GM23338 (cell line): ENCODE measurements around the gene TSHZ2. TPM values are rescaled to one million over a fixed set of nuclear protein-coding genes. Genes with fewer than 3 reads are reported as not detected.

Experiments
- ATAC-seq: fragments of 200-7000 bp; cut with Tn5 transposase; 3 replicates; pipeline ENCODE4 v1.9.1; 2020
- DNase-seq: peaks from one replicate; pipeline ENCODE4 v3.0.0-alpha.2; 2015; ENCODE audit warnings: low spot score
- H2AFZ ChIP-seq: fragments of 200-600 bp; sonication (generic); 2 replicates; pipeline ENCODE4 v1.8.0; 2016; ENCODE audit warnings: antibody characterized with exemption, mild to moderate bottlenecking, moderate library complexity
- H3F3A ChIP-seq: fragments of 200-600 bp; sonication (generic); replicated peaks from 2 replicates; pipeline ENCODE4 v1.8.0; 2017; ENCODE audit warnings: antibody characterized with exemption, mixed run types, low read depth
- H3K27ac ChIP-seq: fragments of 200-600 bp; sonication (generic); 2 replicates; pipeline ENCODE4 v1.6.1; 2016; ENCODE audit warnings: low read depth
- H3K27me3 ChIP-seq: fragments of 200-600 bp; sonication (generic); 2 replicates; pipeline ENCODE4 v1.8.0; 2016; ENCODE audit warnings: mild to moderate bottlenecking, mixed run types, moderate library complexity; ENCODE audit not compliant: insufficient read depth
- H3K36me3 ChIP-seq: fragments of 200-600 bp; sonication (generic); 2 replicates; pipeline ENCODE4 v1.8.0; 2016; ENCODE audit warnings: mild to moderate bottlenecking; ENCODE audit not compliant: insufficient read depth
- H3K4me1 ChIP-seq: fragments of 200-600 bp; sonication (generic); 2 replicates; pipeline ENCODE4 v1.8.0; 2016; ENCODE audit warnings: mild to moderate bottlenecking, moderate library complexity; ENCODE audit not compliant: insufficient read depth
- H3K4me2 ChIP-seq: fragments of 200-600 bp; sonication (generic); 2 replicates; pipeline ENCODE4 v1.7.1; 2017; ENCODE audit warnings: mixed run types
- H3K4me3 ChIP-seq: fragments of 200-600 bp; sonication (generic); 2 replicates; pipeline ENCODE4 v1.6.1; 2016; ENCODE audit warnings: mixed run types
- H3K79me2 ChIP-seq: fragments of 200-600 bp; sonication (generic); replicated peaks from 2 replicates; pipeline ENCODE4 v1.8.0; 2017; ENCODE audit warnings: mild to moderate bottlenecking; ENCODE audit not compliant: insufficient read depth
- H3K9me2 ChIP-seq: fragments of 200-600 bp; sonication (generic); 2 replicates; pipeline ENCODE4 v1.8.0; 2017; ENCODE audit not compliant: insufficient read depth
- H4K20me1 ChIP-seq: fragments of 200-600 bp; sonication (generic); replicated peaks from 2 replicates; pipeline ENCODE4 v1.8.0; 2017; ENCODE audit warnings: mild to moderate bottlenecking; ENCODE audit not compliant: insufficient read depth
- H3K27ac Mint-ChIP-seq: 2 replicates; pipeline ENCODE4 v1.8.0; 2020; ENCODE audit warnings: inconsistent platforms, mild to moderate bottlenecking, moderate library complexity, mixed read lengths
- H3K27me3 Mint-ChIP-seq: 3 replicates; pipeline ENCODE4 v1.8.0; 2022; ENCODE audit warnings: low read depth, mild to moderate bottlenecking, moderate library complexity, mixed read lengths, inconsistent platforms; ENCODE audit not compliant: insufficient read depth, poor library complexity
- H3K36me3 Mint-ChIP-seq: 3 replicates; pipeline ENCODE4 v1.8.0; 2021; ENCODE audit warnings: low read depth, mild to moderate bottlenecking, inconsistent platforms, moderate library complexity, mixed read lengths
- H3K4me1 Mint-ChIP-seq: 3 replicates; pipeline ENCODE4 v1.8.0; 2020; ENCODE audit warnings: mild to moderate bottlenecking, inconsistent platforms, mixed read lengths
- H3K4me3 Mint-ChIP-seq: 3 replicates; pipeline ENCODE4 v1.8.0; 2021; ENCODE audit warnings: moderate library complexity, mild to moderate bottlenecking, inconsistent platforms, mixed read lengths
- H3K9me3 Mint-ChIP-seq: 3 replicates; pipeline ENCODE4 v1.8.0; 2020; ENCODE audit warnings: moderate library complexity, mild to moderate bottlenecking, inconsistent platforms, mixed read lengths
- CREB1 ChIP-seq: fragments of 250-450 bp; sonication (Bioruptor Pico); IDR thresholded peaks from 2 replicates; pipeline ENCODE4 v1.5.0; 2020; ENCODE audit warnings: low read depth, mild to moderate bottlenecking, moderate library complexity
- EZH2 ChIP-seq: fragments of 200-600 bp; sonication (generic); IDR thresholded peaks from one replicate; pipeline ENCODE4 v1.8.0; 2017; ENCODE audit warnings: antibody characterized with exemption, mild to moderate bottlenecking, low read depth; ENCODE audit not compliant: unreplicated experiment
- EZH2phosphoT487 ChIP-seq: fragments of 200-600 bp; sonication (generic); IDR thresholded peaks from one replicate; pipeline ENCODE4 v1.8.1; 2018; ENCODE audit warnings: antibody characterized with exemption; ENCODE audit not compliant: unreplicated experiment
- JUNB ChIP-seq: IDR thresholded peaks from one replicate; pipeline ENCODE4 v1.6.1; 2016; ENCODE audit warnings: antibody characterized with exemption; ENCODE audit not compliant: unreplicated experiment
- NANOG ChIP-seq: IDR thresholded peaks from 2 replicates; pipeline ENCODE4 v1.6.1; 2016; ENCODE audit warnings: antibody characterized with exemption, borderline replicate concordance
- POLR2AphosphoS5 ChIP-seq: IDR thresholded peaks from 2 replicates; pipeline ENCODE4 v1.6.1; 2016; ENCODE audit warnings: antibody characterized with exemption, low read depth
- STAT1 ChIP-seq: IDR thresholded peaks from one replicate; pipeline ENCODE4 v1.6.1; 2016; ENCODE audit warnings: antibody characterized with exemption; ENCODE audit not compliant: unreplicated experiment
- ZNF114 ChIP-seq: fragments of 250-450 bp; sonication (Bioruptor Pico); IDR thresholded peaks from 2 replicates; pipeline ENCODE4 v1.5.0; 2020; ENCODE audit warnings: mild to moderate bottlenecking, moderate library complexity
- polyA plus RNA-seq: library from polyadenylated mRNA; unstranded; fragments of >200 nt; fragmentation: Nextera tagmentation; extraction: Ambion mirVana; gene quantifications from 2 replicates; pipeline ENCODE4 v1.2.1, GENCODE V29; 2016
- total RNA-seq: library from RNA; depleted of rRNA; stranded (reverse); fragments of >200 nt; shearing (Covaris generic); gene quantifications from 2 replicates; pipeline ENCODE4 v1.2.3, GENCODE V29; 2014
- TF ChIP-seq, protein P1 (sequence below): IDR thresholded peaks from 2 replicates; pipeline ENCODE4 v1.6.1; 2016; ENCODE audit warnings: antibody characterized with exemption
- TF ChIP-seq, protein P2 (sequence below): fragments of 250-450 bp; sonication (Bioruptor Pico); IDR thresholded peaks from 2 replicates; pipeline ENCODE4 v1.5.0; 2020; ENCODE audit warnings: mild to moderate bottlenecking, moderate library complexity
- TF ChIP-seq, protein P3 (sequence below), 2 experiments: fragments of 200-600 bp in 1 of 2; sonication (generic) in 1 of 2; conservative IDR thresholded peaks; 2 replicates each; pipeline versions ENCODE4 v1.5.1 to v1.6.1; 2016 to 2017; ENCODE audit warnings: antibody characterized with exemption in 2 of 2, low read depth in 2 of 2, mild to moderate bottlenecking in 2 of 2, moderate library complexity in 1 of 2

TSHZ2 gene
- total and polyA plus RNA-seq, 2 experiments from 2014 or later = 0.49 to 1.3 TPM

- no peak overlapping the region for H3K4me3 Mint-ChIP-seq
- no peaks in the 10 kb centered on the region for H3K27me3 Mint-ChIP-seq
- H3K4me3 ChIP-seq = no peak overlapping the region
- no peaks in the 10 kb centered on the region for H3K4me1 Mint-ChIP-seq
- no peak overlapping the region for H3K27ac Mint-ChIP-seq
- H3K79me2 ChIP-seq = no peaks in the 10 kb centered on the region
- no peaks in the 10 kb centered on the region for H3K36me3 ChIP-seq
- H3F3A ChIP-seq = no peaks in the 10 kb centered on the region
- ATAC-seq (no peak), DNase-seq (no peak)
- no peak overlapping the region for H2AFZ ChIP-seq
- no peak overlapping the region for H3K4me2 ChIP-seq
- H3K27me3 ChIP-seq = no peaks in the 10 kb centered on the region
- H3K4me1 ChIP-seq = no peaks in the 10 kb centered on the region
- peaks cover 19% of the 10 kb centered on the region for H3K9me2 ChIP-seq
- H4K20me1 ChIP-seq = no peaks in the 10 kb centered on the region
- no peaks in the 10 kb centered on the region for H3K36me3 Mint-ChIP-seq
- no peak for TF ChIP-seq JUNB
- TF ChIP-seq ZNF114 (CRISPR knock-in tag) = no peak
- no peak for TF ChIP-seq EZH2
- TF ChIP-seq NANOG = no peak
- no peak for TF ChIP-seq EZH2phosphoT487
- no peak for TF ChIP-seq STAT1
- no peak for TF ChIP-seq CREB1
- no peak for TF ChIP-seq POLR2AphosphoS5
- TF ChIP-seq, protein P1, sequence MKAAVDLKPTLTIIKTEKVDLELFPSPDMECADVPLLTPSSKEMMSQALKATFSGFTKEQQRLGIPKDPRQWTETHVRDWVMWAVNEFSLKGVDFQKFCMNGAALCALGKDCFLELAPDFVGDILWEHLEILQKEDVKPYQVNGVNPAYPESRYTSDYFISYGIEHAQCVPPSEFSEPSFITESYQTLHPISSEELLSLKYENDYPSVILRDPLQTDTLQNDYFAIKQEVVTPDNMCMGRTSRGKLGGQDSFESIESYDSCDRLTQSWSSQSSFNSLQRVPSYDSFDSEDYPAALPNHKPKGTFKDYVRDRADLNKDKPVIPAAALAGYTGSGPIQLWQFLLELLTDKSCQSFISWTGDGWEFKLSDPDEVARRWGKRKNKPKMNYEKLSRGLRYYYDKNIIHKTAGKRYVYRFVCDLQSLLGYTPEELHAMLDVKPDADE = no peak
- no peaks in the 10 kb centered on the region for H3K9me3 Mint-ChIP-seq
- H3K27ac ChIP-seq = no peak overlapping the region
Observed at GRCh38 chr20:52945862-52946522, 26.2 kb upstream of the TSHZ2 start.

GRCh38 chr20:52948491-52948890 is 23.7 kb upstream of the TSHZ2 start:
- no peak overlapping the region for H3K4me3 Mint-ChIP-seq
- H3K9me3 Mint-ChIP-seq = no peaks in the 10 kb centered on the region
- Histone ChIP-seq H3K4me2 (no peak overlapping the region), H3K27ac (no peak overlapping the region), H3K79me2 (no peaks in the 10 kb centered on the region), H2AFZ (no peak overlapping the region), H3K4me1 (no peaks in the 10 kb centered on the region), H3K27me3 (no peaks in the 10 kb centered on the region), H3K36me3 (no peaks in the 10 kb centered on the region), H3K4me3 (no peak overlapping the region), H3K9me2 (peaks cover 24% of the 10 kb centered on the region), H4K20me1 (no peaks in the 10 kb centered on the region), H3F3A (no peaks in the 10 kb centered on the region)
- H3K36me3 Mint-ChIP-seq = no peaks in the 10 kb centered on the region
- no peak overlapping the region for H3K27ac Mint-ChIP-seq
- ATAC-seq (no peak), DNase-seq (no peak)
- no peaks in the 10 kb centered on the region for H3K4me1 Mint-ChIP-seq
- no peaks in the 10 kb centered on the region for H3K27me3 Mint-ChIP-seq
- TF ChIP-seq, protein P2, sequence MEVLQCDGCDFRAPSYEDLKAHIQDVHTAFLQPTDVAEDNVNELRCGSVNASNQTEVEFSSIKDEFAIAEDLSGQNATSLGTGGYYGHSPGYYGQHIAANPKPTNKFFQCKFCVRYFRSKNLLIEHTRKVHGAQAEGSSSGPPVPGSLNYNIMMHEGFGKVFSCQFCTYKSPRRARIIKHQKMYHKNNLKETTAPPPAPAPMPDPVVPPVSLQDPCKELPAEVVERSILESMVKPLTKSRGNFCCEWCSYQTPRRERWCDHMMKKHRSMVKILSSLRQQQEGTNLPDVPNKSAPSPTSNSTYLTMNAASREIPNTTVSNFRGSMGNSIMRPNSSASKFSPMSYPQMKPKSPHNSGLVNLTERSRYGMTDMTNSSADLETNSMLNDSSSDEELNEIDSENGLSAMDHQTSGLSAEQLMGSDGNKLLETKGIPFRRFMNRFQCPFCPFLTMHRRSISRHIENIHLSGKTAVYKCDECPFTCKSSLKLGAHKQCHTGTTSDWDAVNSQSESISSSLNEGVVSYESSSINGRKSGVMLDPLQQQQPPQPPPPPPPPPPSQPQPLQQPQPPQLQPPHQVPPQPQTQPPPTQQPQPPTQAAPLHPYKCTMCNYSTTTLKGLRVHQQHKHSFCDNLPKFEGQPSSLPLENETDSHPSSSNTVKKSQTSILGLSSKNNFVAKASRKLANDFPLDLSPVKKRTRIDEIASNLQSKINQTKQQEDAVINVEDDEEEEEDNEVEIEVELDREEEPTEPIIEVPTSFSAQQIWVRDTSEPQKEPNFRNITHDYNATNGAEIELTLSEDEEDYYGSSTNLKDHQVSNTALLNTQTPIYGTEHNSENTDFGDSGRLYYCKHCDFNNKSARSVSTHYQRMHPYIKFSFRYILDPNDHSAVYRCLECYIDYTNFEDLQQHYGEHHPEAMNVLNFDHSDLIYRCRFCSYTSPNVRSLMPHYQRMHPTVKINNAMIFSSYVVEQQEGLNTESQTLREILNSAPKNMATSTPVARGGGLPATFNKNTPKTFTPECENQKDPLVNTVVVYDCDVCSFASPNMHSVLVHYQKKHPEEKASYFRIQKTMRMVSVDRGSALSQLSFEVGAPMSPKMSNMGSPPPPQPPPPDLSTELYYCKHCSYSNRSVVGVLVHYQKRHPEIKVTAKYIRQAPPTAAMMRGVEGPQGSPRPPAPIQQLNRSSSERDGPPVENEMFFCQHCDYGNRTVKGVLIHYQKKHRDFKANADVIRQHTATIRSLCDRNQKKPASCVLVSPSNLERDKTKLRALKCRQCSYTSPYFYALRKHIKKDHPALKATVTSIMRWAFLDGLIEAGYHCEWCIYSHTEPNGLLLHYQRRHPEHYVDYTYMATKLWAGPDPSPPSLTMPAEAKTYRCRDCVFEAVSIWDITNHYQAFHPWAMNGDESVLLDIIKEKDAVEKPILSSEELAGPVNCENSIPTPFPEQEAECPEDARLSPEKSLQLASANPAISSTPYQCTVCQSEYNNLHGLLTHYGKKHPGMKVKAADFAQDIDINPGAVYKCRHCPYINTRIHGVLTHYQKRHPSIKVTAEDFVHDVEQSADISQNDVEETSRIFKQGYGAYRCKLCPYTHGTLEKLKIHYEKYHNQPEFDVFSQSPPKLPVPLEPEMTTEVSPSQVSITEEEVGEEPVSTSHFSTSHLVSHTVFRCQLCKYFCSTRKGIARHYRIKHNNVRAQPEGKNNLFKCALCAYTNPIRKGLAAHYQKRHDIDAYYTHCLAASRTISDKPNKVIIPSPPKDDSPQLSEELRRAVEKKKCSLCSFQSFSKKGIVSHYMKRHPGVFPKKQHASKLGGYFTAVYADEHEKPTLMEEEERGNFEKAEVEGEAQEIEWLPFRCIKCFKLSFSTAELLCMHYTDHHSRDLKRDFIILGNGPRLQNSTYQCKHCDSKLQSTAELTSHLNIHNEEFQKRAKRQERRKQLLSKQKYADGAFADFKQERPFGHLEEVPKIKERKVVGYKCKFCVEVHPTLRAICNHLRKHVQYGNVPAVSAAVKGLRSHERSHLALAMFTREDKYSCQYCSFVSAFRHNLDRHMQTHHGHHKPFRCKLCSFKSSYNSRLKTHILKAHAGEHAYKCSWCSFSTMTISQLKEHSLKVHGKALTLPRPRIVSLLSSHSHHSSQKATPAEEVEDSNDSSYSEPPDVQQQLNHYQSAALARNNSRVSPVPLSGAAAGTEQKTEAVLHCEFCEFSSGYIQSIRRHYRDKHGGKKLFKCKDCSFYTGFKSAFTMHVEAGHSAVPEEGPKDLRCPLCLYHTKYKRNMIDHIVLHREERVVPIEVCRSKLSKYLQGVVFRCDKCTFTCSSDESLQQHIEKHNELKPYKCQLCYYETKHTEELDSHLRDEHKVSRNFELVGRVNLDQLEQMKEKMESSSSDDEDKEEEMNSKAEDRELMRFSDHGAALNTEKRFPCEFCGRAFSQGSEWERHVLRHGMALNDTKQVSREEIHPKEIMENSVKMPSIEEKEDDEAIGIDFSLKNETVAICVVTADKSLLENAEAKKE (CRISPR knock-in tag) = no peak
- TF ChIP-seq NANOG = no peak
- TF ChIP-seq STAT1 = no peak
- TF ChIP-seq, protein P3, sequence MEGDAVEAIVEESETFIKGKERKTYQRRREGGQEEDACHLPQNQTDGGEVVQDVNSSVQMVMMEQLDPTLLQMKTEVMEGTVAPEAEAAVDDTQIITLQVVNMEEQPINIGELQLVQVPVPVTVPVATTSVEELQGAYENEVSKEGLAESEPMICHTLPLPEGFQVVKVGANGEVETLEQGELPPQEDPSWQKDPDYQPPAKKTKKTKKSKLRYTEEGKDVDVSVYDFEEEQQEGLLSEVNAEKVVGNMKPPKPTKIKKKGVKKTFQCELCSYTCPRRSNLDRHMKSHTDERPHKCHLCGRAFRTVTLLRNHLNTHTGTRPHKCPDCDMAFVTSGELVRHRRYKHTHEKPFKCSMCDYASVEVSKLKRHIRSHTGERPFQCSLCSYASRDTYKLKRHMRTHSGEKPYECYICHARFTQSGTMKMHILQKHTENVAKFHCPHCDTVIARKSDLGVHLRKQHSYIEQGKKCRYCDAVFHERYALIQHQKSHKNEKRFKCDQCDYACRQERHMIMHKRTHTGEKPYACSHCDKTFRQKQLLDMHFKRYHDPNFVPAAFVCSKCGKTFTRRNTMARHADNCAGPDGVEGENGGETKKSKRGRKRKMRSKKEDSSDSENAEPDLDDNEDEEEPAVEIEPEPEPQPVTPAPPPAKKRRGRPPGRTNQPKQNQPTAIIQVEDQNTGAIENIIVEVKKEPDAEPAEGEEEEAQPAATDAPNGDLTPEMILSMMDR (conservative IDR thresholded peaks at IDR 0.05; ENCODE audit: low read depth in 2 of 2) = no peak
- no peak for TF ChIP-seq ZNF114 (CRISPR knock-in tag)
